ENCODE data around the gene GRP.

GRP gene

GRCh38 chr18:59219672-59220163 lies at the start of gene GRP:
GRP (plus strand) TSS chr18:59220158; CDS start chr18:59220266, 108 bp downstream.
- no peak for DNase-seq

- no peak for DNase-seq
These were observed 47.2 kb upstream of the GRP start for GRCh38 chr18:59172664-59173249.

- no peak for DNase-seq
These were observed 42.5 kb upstream of the GRP start for GRCh38 chr18:59177485-59177884.

- no peak for DNase-seq
These were observed 39.7 kb upstream of the GRP start for GRCh38 chr18:59180150-59180845.

GRCh38 chr18:59182673-59183072 lies 37.3 kb upstream of the GRP start:
- no peak for DNase-seq

- DNase-seq = no peak
These were observed 30.9 kb upstream of the GRP start for GRCh38 chr18:59189008-59189407.

- no peak for DNase-seq
These were observed 30.2 kb upstream of the GRP start for GRCh38 chr18:59189746-59190145.

GRCh38 chr18:59196161-59196725 lies 23.7 kb upstream of the GRP start:
- no peak for DNase-seq

GRCh38 chr18:59197636-59198035 lies 22.3 kb upstream of the GRP start:
- no peak for DNase-seq

- no peak for DNase-seq
These were observed 21.7 kb upstream of the GRP start for GRCh38 chr18:59198215-59198614.

GRCh38 chr18:59200787-59201186 lies 19.2 kb upstream of the GRP start:
- no peak for DNase-seq

- DNase-seq = no peak
These were observed 17.6 kb upstream of the GRP start for GRCh38 chr18:59202258-59202820.

- DNase-seq = no peak
These were observed 12.5 kb upstream of the GRP start for GRCh38 chr18:59207506-59207905.

GRCh38 chr18:59208602-59209125 lies 11.3 kb upstream of the GRP start:
- no peak for DNase-seq

- DNase-seq = no peak
These were observed 9.7 kb upstream of the GRP start for GRCh38 chr18:59210299-59210698.

- DNase-seq = no peak
These were observed 8.3 kb upstream of the GRP start for GRCh38 chr18:59211629-59212028.

- no peak for DNase-seq
These were observed 1.9 kb upstream of the GRP start for GRCh38 chr18:59218018-59218417.

- no peak for DNase-seq
These were observed 316 bp downstream of the GRP start for GRCh38 chr18:59220164-59220783.

- no peak for DNase-seq
These were observed 1.1 kb downstream of the GRP start for GRCh38 chr18:59220784-59221765.

- no peak for DNase-seq
These were observed 2.4 kb downstream of the GRP start for GRCh38 chr18:59222341-59222740.

- DNase-seq = no peak
These were observed 8.4 kb downstream of the GRP start for GRCh38 chr18:59228351-59228750.

- DNase-seq = no peak
These were observed 9.2 kb downstream of the GRP start for GRCh38 chr18:59229191-59229590.

All from activated CD4-positive, alpha-beta T cell treated with anti-CD3 and anti-CD28 coated beads, Interleukin-2, amount 50 U/mL, for 4 hours (primary cell).